ENCODE measurements around the gene CAMK2N1. TPM values are rescaled to one million over a fixed set of nuclear protein-coding genes. Genes with fewer than 3 reads are reported as not detected.

Gene CAMK2N1
- total and polyA plus RNA-seq, 4 donors: 12.3 to 15.1 (median 13.9) TPM

GRCh38 chr1:20530901-20531300 is 44.9 kb upstream of the CAMK2N1 start:
- no peak for DNase-seq (ENCODE audit: low spot score)
- H3K9me3 ChIP-seq (ENCODE audit: control insufficient read depth in 4 of 4, low read length in 3 of 4): no peaks in the 10 kb centered on the region
- peaks cover 0 to 3% (median 2%) of the 10 kb centered on the region in 4 donors for H3K27me3 ChIP-seq (ENCODE audit: control insufficient read depth in 4 of 4, insufficient read depth in 4 of 4, low read length in 3 of 4)
- 75% methylated on average over 6 of the region's 6 CpGs for WGBS
- TF ChIP-seq RAD21 (IDR thresholded peaks at IDR 0.05) (no peak), SP1 (IDR thresholded peaks at IDR 0.05) (no peak), EGR1 (IDR thresholded peaks at IDR 0.05; ENCODE audit: low read depth in 2 of 2) (no peak), CTCF (IDR thresholded peaks at IDR 0.05; ENCODE audit: low read depth, low read length, missing input control) (no peak), TAF1 (conservative IDR thresholded peaks at IDR 0.05) (no peak), FOXA2 (IDR thresholded peaks at IDR 0.05) (no peak), JUND (IDR thresholded peaks at IDR 0.05) (no peak), GABPA (IDR thresholded peaks at IDR 0.05 in 1 of 2, conservative IDR thresholded peaks at IDR 0.05 in 1 of 2) (no peak), MAX (IDR thresholded peaks at IDR 0.05) (no peak)
- no peak overlapping the region for H3K9ac ChIP-seq (ENCODE audit: low read depth in 1 of 2, low read length in 2 of 2)
- no peak overlapping the region for H3K4me3 ChIP-seq (ENCODE audit: low read depth in 1 of 3, low read length in 3 of 3)
- H3K27ac ChIP-seq (ENCODE audit: low read depth in 1 of 2, low read length in 2 of 2): no peak overlapping the region
- H3K36me3 ChIP-seq (ENCODE audit: control insufficient read depth in 4 of 4, insufficient read depth in 3 of 4, low read depth in 1 of 4, low read length in 3 of 4): no peaks in the 10 kb centered on the region
- no peaks in the 10 kb centered on the region for H3K4me1 ChIP-seq (ENCODE audit: control insufficient read depth in 4 of 4, insufficient read depth in 4 of 4, low read length in 3 of 4)

- H3K27me3 ChIP-seq (ENCODE audit: control insufficient read depth in 4 of 4, insufficient read depth in 4 of 4, low read length in 3 of 4): peaks cover 0 to 3% (median 2%) of the 10 kb centered on the region in 4 donors
Observed at GRCh38 chr1:20530306-20530705, 44.3 kb upstream of the CAMK2N1 start.

More at GRCh38 chr1:20530306-20530705, 44.3 kb upstream of the CAMK2N1 start:
- H3K36me3 ChIP-seq (ENCODE audit: control insufficient read depth in 4 of 4, insufficient read depth in 3 of 4, low read depth in 1 of 4, low read length in 3 of 4): no peaks in the 10 kb centered on the region
- no peaks in the 10 kb centered on the region for H3K9me3 ChIP-seq (ENCODE audit: control insufficient read depth in 4 of 4, low read length in 3 of 4)
- no peak overlapping the region for H3K9ac ChIP-seq (ENCODE audit: low read depth in 1 of 2, low read length in 2 of 2)
- no peak overlapping the region for H3K4me3 ChIP-seq (ENCODE audit: low read depth in 1 of 3, low read length in 3 of 3)
- TF ChIP-seq ZBTB33 (IDR thresholded peaks at IDR 0.05) (no peak), CTCF (IDR thresholded peaks at IDR 0.05; ENCODE audit: low read depth, low read length, missing input control) (no peak), FOXA2 (IDR thresholded peaks at IDR 0.05) (no peak), MAX (IDR thresholded peaks at IDR 0.05) (no peak), RXRA (IDR thresholded peaks at IDR 0.05) (no peak), JUND (IDR thresholded peaks at IDR 0.05) (no peak), GABPA (IDR thresholded peaks at IDR 0.05 in 1 of 2, conservative IDR thresholded peaks at IDR 0.05 in 1 of 2) (no peak), YY1 (IDR thresholded peaks at IDR 0.05) (no peak)
- DNase-seq (ENCODE audit: low spot score): no peak
- H3K4me1 ChIP-seq (ENCODE audit: control insufficient read depth in 4 of 4, insufficient read depth in 4 of 4, low read length in 3 of 4): no peaks in the 10 kb centered on the region
- WGBS: 47% methylated on average over 8 of the region's 8 CpGs
- H3K27ac ChIP-seq (ENCODE audit: low read depth in 1 of 2, low read length in 2 of 2): no peak overlapping the region
